ENCODE results near the gene CHST7.

Gene CHST7

DNA sequence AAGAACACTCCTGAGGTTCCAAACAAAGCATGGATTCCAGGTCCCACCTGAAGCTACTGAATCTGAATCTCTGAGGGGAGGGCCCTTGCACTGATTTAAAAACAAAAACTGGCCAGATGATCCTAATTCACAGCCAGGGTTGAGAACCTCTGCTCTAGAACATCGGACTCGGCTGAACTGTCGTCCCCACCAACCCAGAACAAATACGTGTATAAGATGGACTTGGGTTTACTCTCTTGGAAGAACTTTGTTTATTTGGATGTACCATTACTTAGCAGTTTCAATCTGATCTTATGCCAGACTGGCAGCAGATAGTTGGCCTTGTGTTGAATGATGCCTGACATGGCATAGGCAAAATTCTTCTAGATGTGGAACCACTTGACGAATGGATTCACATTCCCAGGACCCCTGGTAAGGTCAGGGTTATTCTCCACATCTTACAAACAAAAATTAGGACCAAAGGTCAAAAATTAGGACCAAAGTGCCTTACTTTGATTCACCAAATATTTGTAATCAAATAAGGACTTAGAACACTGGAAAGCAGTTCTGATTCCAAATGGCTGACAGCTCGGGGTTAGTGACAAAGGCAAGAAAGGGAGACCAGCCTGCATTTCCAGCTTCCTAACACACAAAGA is 29.0 kb downstream of the CHST7 start:
- no peak for DNase-seq

DNA sequence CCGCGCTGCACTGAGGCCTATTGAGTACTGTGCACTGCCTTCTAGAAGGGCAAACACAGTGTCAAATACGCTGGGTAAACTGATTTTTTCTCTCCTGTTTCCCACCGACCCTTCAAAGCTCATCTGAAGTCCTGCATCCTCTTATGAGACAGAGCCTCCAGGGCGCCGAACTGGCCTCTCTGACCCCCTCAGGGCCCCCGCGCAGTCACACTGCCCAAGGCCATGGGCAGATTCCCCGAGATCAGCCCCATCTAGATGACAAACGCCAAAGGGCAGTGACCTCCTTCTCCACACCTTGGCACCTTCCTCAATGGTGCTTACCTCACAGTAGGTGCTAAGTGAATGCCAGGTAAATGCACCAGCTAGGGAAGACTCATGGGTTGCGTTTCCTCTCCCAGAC is 34.4 kb downstream of the CHST7 start:
- DNase-seq: no peak

DNA sequence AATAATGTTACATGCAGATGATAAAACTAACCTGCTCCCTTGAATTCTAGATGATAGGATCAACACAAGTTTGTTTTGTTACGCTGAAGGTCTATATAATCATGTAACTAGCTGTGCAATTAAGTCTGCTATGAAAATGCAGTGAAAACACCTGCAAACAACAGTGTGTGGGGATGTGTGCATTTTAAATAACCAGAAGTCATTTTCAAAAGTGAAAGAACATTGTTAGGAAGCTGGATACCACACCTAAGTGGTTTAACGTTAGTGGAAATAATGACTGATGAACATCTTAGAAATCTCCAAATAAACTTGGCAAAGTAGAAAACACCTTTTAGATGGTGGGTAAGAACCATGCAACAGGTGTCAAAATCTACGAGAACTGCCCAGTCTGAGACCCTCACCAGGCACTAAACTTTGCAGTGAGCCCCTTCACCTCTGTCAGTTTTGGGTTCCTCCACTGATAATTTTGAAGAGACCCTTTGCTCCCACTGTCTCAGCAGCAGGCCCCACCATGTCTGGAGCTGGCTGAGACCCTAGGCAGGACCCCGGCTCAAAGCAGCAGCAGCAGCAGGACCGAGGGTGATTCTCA is 36.6 kb downstream of the CHST7 start:
- no peak for DNase-seq

DNA sequence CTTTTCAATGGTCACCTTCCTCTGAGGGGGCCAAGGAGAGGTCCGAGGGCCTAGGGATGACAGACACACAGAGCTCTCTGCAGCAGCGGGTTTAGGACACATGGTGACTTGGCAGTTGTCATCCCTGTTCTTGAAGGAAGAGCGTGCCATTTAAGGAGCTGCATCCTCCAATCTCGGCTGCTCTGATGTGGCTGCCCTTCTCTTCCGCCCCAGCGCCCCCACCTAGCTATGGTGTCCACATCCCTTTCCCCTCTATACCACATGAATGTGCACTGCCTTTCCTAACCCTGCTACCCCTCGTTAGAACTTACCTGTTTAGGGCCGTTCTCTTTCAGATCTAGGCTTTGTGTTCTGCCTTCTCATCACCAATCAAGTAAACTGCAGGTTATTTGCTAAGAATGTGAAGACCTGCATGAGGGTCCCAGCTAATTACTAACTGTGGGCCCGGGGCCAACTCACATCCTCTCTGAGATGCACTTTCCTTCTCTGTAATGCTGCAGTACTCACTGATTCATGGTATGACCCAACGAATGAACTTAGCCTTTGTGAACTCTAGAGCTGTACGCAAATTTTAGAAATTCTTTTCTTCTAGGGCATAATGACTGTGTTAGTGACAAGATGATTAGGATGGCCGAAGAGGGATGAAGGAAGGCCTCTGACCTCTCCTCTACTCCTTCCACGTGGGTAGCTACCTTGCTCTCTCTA is 38.2 kb downstream of the CHST7 start:
- no peak for DNase-seq

DNA sequence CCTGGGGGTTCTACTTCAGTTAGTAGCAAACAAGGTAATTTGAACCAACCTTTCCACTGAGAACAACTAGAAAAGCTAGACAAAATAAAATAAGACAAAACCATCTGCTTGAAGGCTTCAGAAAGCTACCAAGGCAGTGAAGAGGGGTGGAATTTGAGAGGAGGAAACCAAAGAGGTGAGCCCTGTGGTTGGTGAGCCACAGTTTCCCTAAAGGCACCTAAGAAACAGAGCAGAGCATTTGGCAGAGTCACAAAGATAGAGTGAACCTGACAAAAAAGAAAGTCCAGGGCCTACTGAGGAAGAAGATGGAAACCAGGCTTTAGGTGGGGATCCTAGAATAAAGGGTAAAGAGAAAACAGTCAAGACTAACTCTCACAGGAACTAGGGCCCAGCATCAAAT is 44.3 kb downstream of the CHST7 start:
- DNase-seq: no peak

DNA sequence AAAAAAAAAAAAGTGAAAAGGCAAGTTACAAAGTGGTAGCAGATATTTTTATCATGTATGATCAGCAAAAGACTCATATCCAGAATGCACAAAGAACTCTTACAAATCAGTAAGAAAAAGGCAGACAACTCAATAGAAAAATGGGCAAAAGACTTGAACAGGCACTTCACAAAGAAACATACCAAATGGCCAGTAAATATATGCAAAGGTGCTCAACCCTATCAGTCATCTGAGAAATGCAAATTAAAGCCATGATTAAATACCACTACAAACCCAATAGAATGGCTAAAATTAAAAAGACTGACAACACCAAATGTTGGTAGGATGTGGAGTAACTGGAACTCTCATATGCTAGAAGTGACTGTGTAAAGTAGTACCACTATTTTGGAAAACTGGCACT is 45.4 kb downstream of the CHST7 start:
- DNase-seq: no peak

DNA sequence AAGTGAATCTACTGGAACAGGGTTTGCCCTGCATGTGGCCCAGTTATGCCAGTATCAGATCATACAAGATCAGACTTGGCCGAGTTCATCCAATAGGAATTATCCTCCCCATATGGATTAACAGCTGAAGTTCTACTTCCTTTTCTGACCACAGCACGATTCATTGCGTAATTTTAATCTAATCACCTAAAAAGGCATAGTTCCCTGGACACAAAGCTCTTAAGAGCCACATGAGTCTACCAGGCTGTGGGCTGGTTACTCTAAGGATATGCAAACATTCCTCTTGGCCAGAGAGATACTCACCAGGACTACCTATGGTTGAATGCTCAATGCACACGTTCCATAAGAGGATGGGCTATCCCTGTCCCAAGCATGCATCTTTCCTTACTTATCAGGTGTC is 46.9 kb downstream of the CHST7 start:
- no peak for DNase-seq

DNA sequence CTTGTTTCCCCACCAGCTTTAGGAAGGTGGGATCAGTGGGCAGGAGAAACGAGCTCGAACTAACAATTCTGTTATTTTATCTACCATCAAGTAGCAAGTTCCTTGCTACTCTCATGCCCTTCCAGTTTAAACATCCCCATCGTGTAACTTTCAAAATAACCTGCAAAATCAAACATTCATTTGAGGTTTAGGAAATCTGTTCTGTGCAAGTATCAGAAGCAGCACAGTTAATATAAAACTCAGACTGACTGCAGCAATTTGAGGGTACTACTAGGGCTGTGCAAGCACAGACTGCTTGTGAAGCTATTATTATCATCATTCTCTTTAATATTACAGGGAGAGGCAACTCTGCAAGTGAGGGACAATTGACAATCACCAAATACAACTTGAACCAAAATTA is 48.0 kb downstream of the CHST7 start:
- no peak for DNase-seq

DNA sequence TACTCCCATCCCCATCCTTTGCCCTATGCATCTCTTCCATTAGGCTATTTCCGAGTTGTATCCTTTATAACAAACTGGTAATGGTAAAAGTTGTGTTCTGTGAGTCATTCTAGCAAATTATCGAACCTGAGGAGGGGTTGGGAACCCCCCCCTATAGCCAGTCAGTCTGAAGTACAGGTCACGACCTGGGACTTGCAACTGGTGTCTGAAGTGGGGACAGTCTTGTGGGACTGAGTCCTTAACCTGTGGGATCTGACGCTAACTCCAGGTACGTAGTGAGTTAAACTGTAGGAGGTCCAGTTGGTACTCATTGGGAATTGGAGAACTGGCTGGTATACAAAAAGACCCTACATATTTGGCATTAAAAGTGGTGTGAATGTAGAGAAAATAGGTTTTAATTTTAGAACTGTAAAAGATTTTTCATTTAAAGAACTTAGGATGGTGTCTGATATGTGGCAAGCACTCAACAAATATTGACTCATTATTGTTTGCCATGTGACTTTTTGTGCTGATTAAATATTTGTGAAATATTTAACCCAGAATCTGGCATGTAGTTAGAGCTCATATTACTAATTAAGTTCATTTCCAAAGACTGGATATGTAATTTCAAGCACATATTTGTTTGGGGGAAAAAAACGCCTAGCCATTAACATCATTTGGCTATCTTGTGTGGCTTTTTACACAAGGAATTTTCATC is 50.7 kb downstream of the CHST7 start:
- no peak for DNase-seq

DNA sequence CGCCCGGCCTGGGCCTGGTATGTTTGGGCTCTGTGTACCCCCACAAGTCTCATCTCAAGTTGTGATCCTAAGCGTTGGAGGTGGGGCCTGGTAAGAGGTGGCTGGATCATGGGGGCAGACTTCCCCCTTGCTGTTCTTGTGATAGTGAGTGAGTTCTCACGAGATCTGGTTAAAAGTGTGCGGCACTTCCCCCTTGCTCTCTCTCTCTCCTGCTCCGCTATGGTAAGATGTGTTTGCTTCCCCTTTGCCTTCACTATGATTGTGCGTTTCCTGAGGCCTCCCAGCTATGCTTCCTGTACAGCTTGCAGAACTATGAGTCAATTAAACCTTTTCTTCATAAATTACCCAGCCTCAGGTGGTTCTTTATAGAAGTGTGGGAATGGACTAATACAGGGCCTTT is 53.0 kb downstream of the CHST7 start:
- no peak for DNase-seq

DNA sequence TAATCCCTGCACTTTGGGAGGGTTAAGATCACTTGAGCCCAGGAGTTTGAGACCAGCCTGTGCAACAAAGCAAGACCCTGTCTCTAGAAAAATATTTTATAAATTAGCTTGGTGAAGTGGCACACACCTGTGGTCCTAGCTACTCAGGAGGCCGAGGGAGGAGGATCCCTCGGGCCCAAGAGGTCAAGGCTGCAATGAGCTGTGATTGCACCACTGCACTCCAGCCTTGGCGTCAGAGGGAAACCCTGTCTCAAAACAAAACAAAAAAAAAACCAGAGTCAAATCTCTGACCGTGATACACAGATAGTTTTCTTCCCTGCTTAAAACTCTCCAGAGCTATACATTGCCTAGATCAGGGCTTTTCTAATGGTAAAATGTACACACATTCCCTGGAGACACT is 53.5 kb downstream of the CHST7 start:
- no peak for DNase-seq

DNA sequence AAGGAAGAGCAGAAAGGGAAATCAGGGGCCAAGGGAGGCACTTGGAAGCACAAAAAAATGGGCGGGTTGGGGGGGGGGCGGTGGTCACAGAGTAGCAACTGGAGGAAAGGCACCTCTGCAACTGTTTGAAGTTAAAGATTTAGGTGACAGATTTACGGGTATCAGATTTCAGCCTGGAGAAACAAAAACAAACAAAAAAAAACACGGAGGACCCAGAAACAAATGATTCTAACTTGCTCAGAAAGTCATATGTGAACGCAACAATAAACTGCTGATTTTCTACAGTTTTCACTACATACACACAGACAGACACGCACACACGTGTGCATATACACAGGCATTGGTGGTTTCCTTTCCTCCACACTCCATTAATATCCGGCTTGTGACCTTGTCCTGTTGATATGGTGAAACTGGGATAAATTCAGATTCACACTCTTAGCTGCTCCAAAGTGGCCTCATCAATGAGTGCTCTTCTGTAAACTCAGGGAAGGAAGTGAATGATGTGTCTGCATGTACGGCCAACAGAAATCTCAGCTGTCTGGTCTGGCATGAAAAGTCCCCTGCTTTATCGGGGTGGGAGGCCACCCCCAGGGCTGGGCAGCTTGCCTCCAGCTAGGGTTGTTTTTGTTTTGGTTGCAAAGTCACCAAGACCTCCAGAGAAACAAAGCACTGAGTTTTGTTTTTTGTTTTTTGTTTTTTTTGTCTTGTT is 54.3 kb downstream of the CHST7 start:
- DNase-seq: no peak

DNA sequence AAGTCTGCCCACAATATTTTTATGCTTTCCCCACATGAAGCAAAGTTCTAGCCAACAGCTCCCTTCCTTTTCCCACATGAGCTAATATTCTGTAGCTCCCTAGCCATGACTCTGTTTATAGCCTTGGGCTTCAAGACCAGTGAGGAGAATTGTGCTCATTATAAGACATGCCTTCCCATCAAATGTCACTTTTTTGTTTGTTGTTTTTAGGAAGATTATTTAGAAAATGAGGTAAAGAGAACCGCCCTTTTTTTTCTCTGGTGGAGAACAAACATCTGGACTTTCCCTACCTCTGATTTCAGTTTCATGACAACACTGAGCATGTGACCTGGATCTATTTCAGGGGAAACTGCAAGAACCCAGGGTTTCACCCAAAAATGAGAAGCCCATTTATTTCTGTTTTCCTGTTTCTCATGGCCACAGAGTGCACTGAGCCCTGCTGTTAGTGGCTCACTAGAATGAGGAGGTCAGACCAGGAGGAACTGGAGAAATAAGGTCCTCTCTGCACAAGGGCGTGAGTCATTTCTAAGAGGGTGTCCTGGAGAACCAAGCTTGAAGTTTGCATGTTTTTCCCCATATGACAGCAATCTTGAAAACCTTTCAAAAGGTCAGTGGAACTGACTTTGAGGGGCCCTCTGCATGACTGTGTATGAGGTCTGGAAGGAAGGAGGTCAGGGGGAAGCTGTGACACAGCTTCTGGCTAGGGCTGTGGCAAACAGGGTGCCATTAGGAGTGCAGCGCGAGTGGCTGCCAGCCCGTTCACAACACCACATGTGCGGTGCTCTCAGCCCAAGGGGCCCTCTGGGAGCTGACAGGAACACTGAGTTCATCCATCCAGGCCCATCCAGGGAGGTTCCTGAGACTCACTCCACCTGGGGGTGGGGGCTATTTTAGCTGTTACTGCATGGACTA is 55.2 kb downstream of the CHST7 start:
- peak in 2 of 56 donors; percentile 2 to 12 for DNase-seq

DNA sequence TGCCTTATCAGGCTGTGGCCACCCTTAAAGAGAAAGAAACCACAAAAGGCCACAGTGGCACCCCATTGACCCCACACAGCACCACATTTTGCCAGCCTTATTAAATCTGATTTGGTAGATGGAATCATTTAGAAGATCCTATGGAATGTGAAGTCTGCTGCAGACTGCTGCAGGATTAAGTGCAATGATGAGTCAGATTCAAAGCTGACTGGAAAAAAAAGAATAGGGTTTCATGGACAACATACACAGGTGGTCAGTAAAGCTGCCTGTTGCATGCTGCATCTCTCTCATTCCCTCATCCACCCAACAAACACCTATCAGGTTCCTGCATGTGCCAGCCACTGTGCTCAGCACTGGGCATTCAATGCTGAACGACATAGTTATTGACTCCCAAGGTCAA is 56.6 kb downstream of the CHST7 start:
- DNase-seq: no peak

DNA sequence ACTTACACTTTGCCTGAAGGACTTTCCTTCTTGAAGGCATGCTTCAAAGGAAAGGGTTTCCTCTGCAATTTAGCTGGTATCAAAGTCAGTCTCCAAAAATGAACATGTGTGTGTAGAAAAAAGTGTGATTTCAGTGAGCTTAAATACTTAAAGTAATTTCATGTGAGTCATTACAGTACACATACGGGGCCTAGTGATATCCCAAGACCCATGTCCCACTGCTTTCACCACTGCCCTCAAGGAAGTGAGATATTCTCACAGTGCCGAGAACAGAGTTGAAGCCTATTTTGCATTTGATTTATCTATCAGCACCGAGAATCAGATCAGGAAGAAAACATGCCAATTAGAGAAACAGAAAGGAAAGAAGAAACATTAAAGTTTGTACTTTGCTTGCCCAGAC is 61.0 kb downstream of the CHST7 start:
- no peak for DNase-seq

DNA sequence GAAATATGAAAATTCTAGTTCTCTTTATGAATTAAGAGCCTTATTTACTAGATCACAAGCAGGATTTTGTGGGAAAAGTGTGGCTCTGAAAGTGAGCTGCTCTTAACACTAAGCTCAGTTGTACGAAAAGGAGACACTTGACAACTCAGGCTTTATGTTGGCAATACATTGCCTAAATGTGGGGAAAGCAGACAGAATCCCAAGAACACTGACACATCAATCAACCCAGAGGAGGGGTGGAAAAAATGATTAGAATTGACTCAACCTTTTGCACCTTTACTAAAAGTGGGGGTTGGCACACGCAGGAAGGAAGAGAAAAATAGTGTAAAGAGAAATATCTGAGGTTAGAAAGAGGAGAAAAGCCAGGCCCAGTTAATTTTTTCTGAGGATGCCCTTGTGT is 61.6 kb downstream of the CHST7 start:
- DNase-seq: no peak

DNA sequence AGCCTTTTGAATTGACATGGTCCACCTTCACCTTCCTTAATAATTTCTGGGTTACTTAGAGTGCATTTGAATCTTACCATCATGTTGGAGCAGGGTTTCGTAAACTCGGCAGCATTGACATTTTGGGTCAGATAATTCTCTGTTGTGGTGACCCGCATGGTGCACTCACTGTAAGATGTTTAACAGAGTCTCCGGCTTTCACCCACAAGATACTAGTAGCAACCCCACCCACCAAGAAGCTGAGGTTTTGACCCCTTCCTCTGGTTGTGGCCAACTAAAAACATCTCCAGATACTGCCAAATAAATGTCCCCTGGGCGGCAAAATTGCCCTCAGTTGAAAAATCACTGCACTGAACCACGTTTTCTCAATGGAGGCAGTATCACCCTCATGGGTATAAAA is 62.7 kb downstream of the CHST7 start:
- no peak for DNase-seq

DNA sequence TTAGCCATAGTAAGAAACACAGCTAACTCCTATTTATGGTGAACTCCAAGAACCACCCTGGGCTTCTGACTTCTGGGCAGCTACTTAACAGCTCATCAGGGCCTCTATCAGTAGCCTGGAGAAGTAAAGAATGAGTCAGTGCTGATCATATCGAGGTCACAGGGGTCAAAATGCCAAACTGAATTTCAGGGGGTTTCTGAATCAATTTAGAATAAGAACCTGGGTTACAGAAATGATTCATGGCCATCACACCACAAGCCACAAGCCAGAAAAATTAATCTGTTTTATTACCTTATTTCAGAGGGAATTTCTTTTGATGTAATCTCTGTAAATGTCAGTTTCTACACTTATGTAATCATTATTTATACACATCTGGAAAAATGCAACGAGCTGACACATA is 64.4 kb downstream of the CHST7 start:
- no peak for DNase-seq

DNA sequence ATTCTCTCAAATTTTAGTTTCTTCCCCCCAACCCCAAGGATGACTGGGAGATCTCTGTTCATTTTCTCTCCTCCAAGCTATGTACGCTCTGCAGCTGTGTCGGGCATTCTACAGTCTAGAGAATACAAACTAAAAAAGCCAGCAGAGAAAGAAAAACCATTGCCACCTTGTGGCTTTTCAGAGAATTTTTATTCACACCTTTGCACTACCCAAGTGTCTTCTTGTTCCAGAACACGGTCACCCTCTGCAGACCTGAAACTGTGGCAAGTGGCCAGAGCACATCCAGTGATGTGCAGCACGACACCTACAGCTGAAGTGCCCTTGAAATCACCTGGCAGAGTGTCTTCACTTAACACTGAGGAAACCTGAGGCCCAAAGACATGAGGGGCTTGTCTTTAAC is 68.6 kb downstream of the CHST7 start:
- DNase-seq: no peak

DNA sequence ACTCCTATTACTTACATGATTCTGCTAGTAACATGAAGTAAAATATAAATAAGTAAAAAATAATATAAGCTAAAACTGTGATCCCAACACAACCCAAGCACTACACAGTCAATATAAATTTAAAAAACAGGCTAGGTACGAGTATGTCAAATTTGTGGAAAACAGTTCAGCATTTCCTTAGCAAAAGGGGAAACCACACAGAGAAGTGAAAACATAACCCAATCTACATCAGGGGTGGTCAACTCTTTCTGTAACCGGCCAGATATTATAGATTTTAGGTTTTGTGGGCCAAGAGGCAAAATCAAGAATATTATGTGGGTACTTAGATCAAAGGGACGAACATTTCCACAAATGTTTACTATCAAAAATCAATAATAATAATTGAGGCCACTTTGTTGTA is 70.1 kb downstream of the CHST7 start:
- no peak for DNase-seq

DNA sequence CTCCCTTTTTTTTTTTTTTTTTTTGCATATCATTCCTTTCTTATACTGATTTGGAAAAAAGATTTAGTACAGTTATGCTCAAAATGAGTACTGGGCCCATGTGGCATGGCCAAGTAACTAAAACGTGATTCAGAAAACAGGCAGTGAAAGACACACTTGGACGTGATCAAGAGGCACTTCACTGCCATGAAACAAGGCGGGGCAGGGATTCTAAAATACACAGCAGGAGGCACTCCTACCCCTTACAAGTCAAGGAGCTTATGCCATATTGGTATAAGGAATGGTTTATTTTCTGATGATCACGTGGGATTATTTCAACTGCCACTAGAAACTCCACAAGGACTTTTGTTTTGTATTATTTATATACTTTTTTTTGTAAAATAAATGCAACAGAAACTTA is 72.0 kb downstream of the CHST7 start:
- DNase-seq: no peak

All from amygdala (tissue), 56 donors.